ENCODE data around the gene FAM107A. TPM values are rescaled to one million over a fixed set of nuclear protein-coding genes. Genes with fewer than 3 reads are reported as not detected.

The FAM107A gene
- total RNA-seq, 2 donors from 2014 or later, result not detected

GRCh38 chr3:58606693-58607092 lies 29.5 kb upstream of the FAM107A start:
- Histone ChIP-seq H3K27ac (ENCODE audit: low read depth, low read length) (no peak overlapping the region), H3K36me3 (ENCODE audit: control insufficient read depth, insufficient read depth, low read length) (no peaks in the 10 kb centered on the region), H3K4me3 (ENCODE audit: low read length) (no peak overlapping the region), H3K9ac (ENCODE audit: extremely low read depth, low read length, poor library complexity, severe bottlenecking) (no peak overlapping the region), H3K9me3 (ENCODE audit: control insufficient read depth, low read length) (no peaks in the 10 kb centered on the region), H3K27me3 (ENCODE audit: control insufficient read depth, insufficient read depth, low read length, poor library complexity, severe bottlenecking) (peaks cover 8% of the 10 kb centered on the region), H3K4me1 (ENCODE audit: control insufficient read depth, insufficient read depth, low read length) (peaks cover 3% of the 10 kb centered on the region)
- no peaks in the 10 kb centered on the region for H3K4me1 Mint-ChIP-seq
- no peak overlapping the region for H3K4me3 Mint-ChIP-seq
- DNase-seq, result no peak
- 87 to 100% methylated on average over 1 of the region's 1 CpG for WGBS, 2 experiments (ENCODE audit: insufficient coverage in 1 of 2, insufficient read length in 1 of 2)
- peaks cover 24% of the 10 kb centered on the region for H3K27me3 Mint-ChIP-seq (ENCODE audit: insufficient read depth)
- TF ChIP-seq CTCF (conservative IDR thresholded peaks at IDR 0.05), result no peak
- no peaks in the 10 kb centered on the region for H3K9me3 Mint-ChIP-seq
- no peak overlapping the region for H3K27ac Mint-ChIP-seq
- H3K36me3 Mint-ChIP-seq (ENCODE audit: low read depth), result no peaks in the 10 kb centered on the region

DNA sequence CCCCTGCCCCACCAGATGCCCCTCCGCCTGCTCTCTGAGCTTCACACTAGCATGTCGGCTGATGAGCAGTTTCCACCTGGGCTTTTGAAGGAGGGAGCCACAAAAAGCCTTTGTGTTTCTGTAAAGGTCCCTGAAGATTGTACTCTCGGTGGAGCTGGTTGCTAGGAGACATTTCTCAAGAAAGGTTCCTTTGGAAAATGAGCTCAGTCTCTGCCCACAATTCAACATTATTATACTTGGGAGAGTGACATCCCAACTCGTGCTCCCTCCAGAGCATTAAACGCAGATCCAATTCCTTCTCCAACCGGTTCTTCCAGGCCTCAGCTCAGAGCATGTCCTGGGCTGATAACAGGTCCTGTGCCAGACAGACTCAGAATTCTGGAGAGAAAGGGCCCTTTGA lies 26.8 kb upstream of the FAM107A start:
- Histone ChIP-seq H3K4me3 (ENCODE audit: low read length) (no peak overlapping the region), H3K9me3 (ENCODE audit: control insufficient read depth, low read length) (no peaks in the 10 kb centered on the region), H3K27ac (ENCODE audit: low read depth, low read length) (no peak overlapping the region), H3K9ac (ENCODE audit: extremely low read depth, low read length, poor library complexity, severe bottlenecking) (no peak overlapping the region), H3K36me3 (ENCODE audit: control insufficient read depth, insufficient read depth, low read length) (no peaks in the 10 kb centered on the region), H3K4me1 (ENCODE audit: control insufficient read depth, insufficient read depth, low read length) (peaks cover 3% of the 10 kb centered on the region), H3K27me3 (ENCODE audit: control insufficient read depth, insufficient read depth, low read length, poor library complexity, severe bottlenecking) (peaks cover 8% of the 10 kb centered on the region)
- Mint-ChIP-seq H3K4me1 (no peaks in the 10 kb centered on the region), H3K4me3 (no peak overlapping the region), H3K27ac (no peak overlapping the region), H3K9me3 (no peaks in the 10 kb centered on the region), H3K36me3 (ENCODE audit: low read depth) (no peaks in the 10 kb centered on the region), H3K27me3 (ENCODE audit: insufficient read depth) (peaks cover 20% of the 10 kb centered on the region)
- 84 to 94% methylated on average over 4 to 6 of the region's 6 CpGs for WGBS, 2 experiments (ENCODE audit: insufficient coverage in 1 of 2, insufficient read length in 1 of 2)
- no peak for TF ChIP-seq CTCF (conservative IDR thresholded peaks at IDR 0.05)
- no peak for DNase-seq

DNA sequence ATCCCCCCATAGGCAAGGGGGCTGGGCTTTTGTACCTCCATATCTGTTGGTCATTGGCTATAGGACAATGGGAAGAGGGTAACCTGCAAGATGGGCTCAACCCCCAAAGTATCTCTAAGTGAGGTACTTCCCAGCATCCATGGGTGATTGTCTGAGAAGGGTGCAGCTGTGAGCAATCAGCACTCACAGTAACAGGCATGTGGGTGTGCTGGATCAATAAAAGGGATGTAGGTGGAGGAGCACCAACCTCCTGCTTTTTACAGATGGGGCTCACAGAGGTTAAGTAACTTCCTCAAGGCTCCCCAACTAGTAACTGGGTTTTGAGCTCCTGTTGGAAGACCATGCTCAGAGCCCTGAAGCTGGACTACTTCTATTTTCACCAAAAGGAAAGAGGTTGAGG lies 26.4 kb upstream of the FAM107A start:
- no peak overlapping the region for H3K9ac ChIP-seq (ENCODE audit: extremely low read depth, low read length, poor library complexity, severe bottlenecking)
- no peak overlapping the region for H3K27ac ChIP-seq (ENCODE audit: low read depth, low read length)
- no peaks in the 10 kb centered on the region for H3K36me3 ChIP-seq (ENCODE audit: control insufficient read depth, insufficient read depth, low read length)
- H3K9me3 ChIP-seq (ENCODE audit: control insufficient read depth, low read length), result no peaks in the 10 kb centered on the region
- Mint-ChIP-seq H3K9me3 (no peaks in the 10 kb centered on the region), H3K27ac (no peak overlapping the region), H3K27me3 (ENCODE audit: insufficient read depth) (peaks cover 20% of the 10 kb centered on the region), H3K4me1 (no peaks in the 10 kb centered on the region), H3K36me3 (ENCODE audit: low read depth) (no peaks in the 10 kb centered on the region), H3K4me3 (no peak overlapping the region)
- peaks cover 3% of the 10 kb centered on the region for H3K4me1 ChIP-seq (ENCODE audit: control insufficient read depth, insufficient read depth, low read length)
- no peak overlapping the region for H3K4me3 ChIP-seq (ENCODE audit: low read length)
- peaks cover 8% of the 10 kb centered on the region for H3K27me3 ChIP-seq (ENCODE audit: control insufficient read depth, insufficient read depth, low read length, poor library complexity, severe bottlenecking)
- no peak for DNase-seq
- no peak for TF ChIP-seq CTCF (conservative IDR thresholded peaks at IDR 0.05)
